Non-pigmented ciliary epithelial cell (primary cell): ENCODE measurements around the gene PRKCZ.

Experiments used
- DNase-seq: peaks from one replicate; pipeline ENCODE4 v3.0.0-alpha.2; 2010; ENCODE audit warnings: low read depth

PRKCZ gene

DNA sequence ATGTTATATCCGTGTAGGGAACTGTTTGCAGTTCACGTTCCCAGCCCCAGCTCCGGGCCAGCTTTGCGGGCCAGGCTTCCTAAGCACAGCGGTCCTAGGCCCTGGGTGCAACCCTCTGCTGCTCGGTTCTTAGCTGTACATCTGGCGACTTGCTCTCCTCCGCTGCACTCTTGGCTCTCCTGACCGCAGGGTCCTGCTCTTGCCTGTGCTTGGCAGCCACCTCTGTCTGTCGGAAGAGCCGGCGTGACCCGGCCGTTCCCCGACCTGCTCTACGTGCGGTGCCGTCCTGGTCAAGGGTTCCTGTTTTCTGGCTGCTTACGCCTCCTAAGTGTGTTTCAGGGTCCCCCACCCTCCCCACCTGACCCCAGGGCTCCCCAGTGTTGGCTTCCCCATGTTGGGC, 107.6 kb downstream of the PRKCZ start:
- no peak for DNase-seq

DNA sequence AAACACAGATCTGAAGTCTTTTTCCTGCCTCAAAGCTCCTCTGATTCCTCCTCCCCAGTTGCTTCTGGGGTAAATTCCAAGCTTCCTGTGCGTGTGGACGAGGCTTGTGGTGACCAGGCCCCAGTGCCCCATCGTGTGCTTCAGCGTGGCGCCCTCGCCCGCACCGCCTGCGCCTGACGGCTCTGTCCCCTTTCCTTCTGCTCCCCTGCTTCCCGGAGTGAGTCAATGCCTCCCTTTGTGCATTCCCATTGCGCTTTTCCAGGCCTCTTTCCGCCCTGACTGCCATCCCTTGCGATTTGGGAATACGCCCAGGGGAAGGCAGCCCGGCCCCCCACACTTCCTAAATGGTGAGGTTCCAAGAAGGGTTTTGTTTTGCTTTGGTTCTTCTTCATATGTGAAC, 108.1 kb downstream of the PRKCZ start:
- DNase-seq, result no peak

DNA sequence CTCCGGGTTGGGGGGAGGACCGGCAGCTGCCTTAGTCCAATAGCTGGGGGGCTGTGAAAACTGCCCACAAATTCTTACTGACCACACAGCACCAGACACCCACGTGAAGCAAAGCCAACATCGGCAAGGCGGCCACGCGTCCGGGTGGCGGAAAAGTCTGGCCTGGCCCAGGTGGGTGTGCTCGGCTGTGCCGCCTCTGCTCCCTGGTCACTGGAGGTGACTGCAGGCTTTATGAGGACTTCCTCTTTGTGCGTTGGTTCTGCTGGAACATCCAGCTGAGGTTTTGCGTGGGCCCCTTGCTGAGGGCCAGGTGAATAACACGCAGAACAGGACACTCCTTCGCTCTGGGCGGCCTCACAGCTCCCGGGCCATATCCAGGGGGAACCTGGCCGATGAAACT, 108.9 kb downstream of the PRKCZ start:
- no peak for DNase-seq

DNA sequence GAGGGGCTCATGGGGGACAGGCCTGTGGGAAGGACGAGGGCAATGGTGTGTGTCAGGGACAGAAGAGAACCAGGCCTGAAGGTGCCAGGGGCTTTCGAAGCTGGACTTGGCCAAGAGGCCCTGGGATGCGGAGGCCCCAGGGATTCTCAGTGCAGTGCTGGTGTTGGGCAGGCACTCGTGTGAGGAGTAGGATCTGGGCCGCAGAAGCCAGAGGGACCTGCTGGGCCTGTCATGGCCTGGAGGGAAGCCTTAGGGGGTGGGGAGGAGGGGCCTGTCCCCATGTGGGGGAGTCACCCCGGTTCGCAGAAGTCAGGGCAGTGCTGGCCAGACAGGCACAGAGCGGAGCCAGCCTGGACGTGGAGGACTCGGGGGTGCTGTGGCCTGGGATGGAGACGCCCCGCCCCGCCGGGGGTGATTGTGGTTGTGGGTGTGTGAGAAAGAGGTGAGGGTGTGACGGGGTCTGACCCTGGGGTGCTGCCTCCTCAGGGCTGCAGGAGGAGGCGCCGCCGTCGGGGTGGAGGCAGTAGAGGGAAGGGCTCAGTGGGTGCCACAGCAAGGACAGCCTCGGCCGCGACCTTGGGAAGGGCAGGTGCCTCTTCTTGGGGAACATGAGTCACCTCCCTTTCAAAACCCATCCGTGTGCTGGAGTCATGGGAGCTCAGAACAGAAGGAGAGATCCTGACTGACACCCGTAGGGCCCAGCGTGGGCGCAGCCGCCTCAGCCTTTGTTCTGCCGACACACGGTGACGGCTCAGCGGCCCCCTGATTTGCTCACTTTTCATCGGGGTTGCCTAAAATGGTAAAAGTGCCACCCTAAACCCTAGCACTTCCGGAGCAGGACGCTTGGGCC, 110.5 kb downstream of the PRKCZ start:
- DNase-seq, result no peak

GRCh38 chr1:2163205-2163604, 113.0 kb downstream of the PRKCZ start:
- DNase-seq, result no peak

DNA sequence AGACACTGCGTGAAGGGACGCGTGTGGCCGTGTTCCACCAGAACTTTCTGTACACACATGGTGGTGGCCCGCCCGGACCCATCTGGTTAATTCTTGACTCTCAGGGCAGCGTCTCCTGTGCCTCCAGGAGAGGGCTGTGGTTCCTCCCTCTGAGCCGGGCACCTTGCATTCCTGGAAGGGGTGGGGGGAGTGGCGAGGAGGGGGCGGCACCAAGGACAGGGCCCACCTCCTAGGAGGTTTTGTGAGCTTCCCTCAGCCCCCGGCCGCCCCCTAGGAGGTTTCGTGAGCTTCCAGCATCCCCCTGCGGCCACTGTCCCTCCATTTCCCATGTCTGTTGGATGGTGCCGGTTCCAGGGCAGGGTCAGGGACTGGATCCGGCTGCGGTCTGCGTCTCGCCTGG, 115.4 kb downstream of the PRKCZ start:
- no peak for DNase-seq

DNA sequence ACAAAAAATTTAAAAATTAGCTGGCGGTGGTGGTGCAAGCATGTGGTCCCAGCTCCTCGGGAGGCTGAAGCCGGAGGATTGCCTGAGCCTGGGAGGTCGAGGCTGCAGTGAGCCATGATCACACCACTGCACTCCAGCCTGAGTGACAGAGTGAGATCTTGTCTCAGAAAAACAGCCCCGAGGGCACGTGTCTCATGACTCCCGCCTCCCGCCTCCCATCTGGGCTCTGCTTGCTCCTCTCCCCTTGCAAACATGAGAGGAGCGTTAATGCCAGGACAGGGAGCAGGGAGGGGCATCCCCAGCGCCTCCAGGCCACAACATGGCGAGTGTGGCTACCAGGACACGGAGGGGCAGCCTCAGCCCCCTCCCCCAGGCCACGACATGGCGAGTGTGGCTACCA, 116.0 kb downstream of the PRKCZ start:
- DNase-seq, result no peak

- DNase-seq, result no peak
Measured at GRCh38 chr1:2166695-2167094, 116.5 kb downstream of the PRKCZ start.

DNA sequence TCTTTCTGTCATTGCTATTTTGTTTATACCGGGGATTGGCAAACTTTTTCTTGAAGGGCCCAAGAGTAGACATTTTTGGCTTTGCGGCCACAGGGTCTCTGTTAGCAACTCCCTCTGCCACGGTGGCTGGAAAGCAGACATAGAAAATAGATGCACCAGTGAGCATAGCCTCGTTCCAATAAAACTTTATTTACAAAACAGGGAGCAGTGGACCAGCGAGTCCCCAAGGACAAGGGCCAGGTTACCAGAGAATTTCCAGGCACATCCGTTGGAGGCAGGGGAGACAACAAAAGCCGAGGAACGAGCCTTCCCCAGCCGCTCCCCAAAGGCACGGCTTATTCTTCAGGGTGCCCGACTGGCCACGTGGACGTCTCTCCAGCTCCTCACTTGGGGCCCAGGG, 117.9 kb downstream of the PRKCZ start:
- DNase-seq, result no peak

DNA sequence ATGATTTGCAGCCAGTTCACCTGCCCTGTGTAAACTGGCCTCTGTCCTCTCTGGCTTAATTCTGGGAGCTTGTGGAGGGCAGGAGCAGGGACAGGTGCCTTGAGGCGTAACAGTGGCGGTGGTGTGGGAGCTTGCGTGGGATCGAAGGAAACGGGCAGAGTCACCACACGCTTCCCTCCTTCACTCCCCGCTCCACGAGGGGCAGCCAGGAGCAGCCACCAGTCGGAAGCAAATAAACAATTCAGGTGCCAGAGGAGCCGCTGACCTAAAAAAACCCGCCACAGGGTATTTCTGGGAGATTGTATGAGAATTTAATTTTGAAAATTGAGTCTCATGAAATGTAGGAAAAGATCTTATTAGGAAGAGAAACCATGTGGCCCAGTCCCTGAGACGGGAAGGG, 118.3 kb downstream of the PRKCZ start:
- DNase-seq, result no peak

DNA sequence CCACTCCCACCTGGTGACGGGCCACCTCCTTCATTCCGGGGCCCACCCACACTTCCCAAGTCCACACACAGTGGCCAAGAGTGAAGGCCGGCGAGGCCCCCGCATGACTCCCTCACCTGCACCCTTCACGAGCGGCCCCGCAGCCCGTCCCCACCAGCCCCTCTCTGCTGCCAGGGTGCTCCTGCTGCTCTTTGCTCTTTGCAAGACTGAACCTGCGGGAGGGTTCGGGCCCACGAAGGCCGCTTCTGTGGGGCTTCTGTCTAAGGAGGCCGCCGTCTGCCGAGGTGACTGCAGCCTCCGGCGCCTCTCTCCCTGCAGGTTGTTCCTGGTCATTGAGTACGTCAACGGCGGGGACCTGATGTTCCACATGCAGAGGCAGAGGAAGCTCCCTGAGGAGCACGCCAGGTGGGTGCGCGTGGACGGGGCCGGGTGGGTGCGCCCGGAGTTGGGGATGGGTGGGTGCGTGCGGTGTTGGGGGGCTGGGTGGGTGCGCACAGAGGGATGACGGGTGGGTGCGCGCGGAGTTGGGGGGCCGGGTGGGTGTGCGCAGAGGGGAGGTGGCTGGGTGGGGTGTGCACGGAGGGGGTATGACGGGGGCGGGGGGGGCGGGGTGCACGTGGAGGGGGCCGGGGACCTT, 119.1 kb downstream of the PRKCZ start:
- DNase-seq, result no peak

- no peak for DNase-seq
Measured at GRCh38 chr1:2170211-2170610, 120.0 kb downstream of the PRKCZ start.

DNA sequence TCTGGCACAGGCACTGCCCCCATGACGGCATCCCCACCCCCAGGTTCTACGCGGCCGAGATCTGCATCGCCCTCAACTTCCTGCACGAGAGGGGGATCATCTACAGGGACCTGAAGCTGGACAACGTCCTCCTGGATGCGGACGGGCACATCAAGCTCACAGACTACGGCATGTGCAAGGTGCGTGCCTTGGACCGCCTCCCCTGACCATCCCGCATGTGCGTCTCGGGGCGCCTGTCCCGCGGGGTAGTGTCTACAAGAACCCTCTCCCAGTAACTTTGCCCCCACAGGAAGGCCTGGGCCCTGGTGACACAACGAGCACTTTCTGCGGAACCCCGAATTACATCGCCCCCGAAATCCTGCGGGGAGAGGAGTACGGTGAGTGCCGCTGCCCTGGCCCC, 121.8 kb downstream of the PRKCZ start:
- no peak for DNase-seq

DNA sequence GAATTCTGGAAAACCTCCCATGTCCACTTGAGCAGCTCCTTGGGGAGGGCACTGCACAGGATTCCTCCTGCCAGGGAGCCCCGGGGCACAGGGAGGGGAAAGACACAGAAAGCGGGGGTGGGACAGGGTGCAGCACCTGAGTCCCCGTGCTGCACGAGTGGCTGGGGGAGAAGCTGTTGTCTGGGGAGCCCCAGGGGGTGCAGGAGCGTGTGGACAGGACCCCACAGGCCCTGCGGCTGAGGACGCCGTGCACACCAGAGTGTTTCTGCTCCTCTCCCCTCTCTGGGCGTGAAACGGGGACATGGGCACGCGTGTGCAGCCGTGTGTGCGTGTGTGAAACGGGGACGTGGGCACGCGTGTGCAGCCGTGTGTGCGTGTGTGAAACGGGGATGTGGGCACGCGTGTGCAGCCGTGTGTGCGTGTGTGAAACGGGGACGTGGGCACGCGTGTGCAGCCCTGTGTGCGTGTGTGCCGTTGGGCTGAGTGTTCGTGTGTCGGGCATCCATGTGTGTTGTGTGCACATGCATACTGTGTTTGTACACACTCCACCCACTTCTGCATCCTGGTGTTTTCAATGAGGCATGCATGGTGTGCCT, 122.4 kb downstream of the PRKCZ start:
- no peak for DNase-seq

- DNase-seq, result no peak
Measured at GRCh38 chr1:2173546-2174347, 123.5 kb downstream of the PRKCZ start.

DNA sequence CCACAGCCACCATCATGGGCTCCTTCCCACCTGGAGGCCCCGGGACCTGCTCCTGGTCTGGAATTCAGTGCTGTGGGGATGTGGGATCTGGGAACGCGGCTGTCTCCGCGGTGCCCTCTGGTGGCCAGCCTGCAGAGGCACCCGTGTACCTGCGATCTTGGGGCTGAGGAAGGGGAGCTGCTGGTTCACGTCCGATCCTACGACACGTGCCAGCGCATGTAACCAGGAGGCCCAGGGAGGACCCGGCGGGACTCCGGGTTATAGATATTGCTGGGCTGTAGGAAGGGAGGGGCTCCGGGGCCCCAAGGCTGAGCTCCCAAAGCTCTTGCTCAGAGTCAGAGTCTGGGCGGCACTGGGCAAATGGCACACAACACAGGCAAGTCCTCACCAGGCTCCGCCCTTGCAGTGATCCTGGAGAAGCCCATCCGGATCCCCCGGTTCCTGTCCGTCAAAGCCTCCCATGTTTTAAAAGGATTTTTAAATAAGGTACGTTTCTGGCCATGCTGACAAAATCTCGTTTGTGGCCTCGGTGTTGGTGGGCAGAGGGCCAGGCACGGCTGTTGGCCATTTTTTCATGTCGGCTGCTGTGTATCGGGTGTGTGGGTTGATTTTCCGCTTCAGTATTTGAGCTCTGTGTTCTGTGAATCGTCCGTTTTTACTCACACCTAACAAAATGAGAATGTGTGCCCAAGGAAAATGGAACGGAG, 124.3 kb downstream of the PRKCZ start:
- no peak for DNase-seq

GRCh38 chr1:2175055-2175414, 124.8 kb downstream of the PRKCZ start:
- no peak for DNase-seq

- DNase-seq, result no peak
Measured at GRCh38 chr1:2175681-2176454, 125.7 kb downstream of the PRKCZ start.

GRCh38 chr1:2176615-2177014, 126.4 kb downstream of the PRKCZ start:
- no peak for DNase-seq

DNA sequence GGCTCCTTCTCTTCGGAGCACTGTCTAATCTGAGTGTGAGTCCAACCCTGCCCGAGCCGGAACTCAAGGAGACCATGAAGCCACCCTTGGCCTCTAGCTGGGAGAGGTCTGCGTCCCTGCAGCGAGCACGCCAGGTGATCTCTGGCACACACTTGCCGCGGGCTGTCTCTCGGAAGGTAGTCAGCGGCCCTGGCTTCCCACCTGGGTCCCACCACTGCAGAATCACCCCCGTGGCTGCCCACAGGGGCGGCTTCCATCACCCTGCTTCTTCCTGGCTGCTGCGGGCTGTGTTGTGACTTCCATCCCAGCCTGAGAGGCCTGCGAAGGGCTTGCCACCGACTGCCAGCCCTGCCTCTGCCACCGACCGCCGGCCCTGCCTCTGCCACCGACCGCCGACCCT, 127.3 kb downstream of the PRKCZ start:
- DNase-seq, result no peak

DNA sequence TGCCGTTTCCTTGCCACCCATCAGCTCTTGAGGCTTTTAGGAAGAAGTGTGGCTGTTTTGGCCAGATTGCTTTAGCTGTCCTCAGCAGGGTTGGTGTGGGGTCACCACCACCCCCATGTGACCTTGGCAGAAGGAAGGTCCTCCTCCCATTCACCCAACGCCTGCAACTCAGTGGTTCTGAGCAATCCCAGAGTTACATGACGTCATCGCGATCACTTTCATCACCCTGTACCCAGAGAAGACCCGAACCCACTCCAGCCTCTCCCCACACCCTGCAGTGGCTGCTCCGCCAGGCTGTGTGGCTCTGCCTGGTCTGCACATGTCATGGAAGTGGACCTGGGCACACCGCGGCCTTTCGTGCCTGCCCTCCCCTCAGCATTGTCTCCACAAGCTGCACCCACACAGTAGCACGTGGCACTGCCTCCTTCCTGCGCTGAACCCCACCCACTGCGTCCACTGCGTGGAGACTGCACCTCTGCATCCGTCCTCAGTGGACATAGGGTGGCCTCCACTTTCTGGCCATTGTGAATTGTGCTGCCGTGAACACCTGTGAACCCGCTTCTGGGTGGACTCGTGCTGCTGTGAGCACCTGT, 127.8 kb downstream of the PRKCZ start:
- DNase-seq, result no peak
